Kidney epithelial cell (primary cell): ENCODE results near the gene SYNGR3. TPM values are rescaled to one million over a fixed set of nuclear protein-coding genes. Genes with fewer than 3 reads are reported as not detected.

Experiments used
- DNase-seq: peaks from one replicate; pipeline ENCODE4 v3.0.0-alpha.2; 2010; ENCODE audit warnings: low read depth
- H3K27me3 ChIP-seq: 2 replicates; pipeline ENCODE4 v1.6.0; 2011; ENCODE audit warnings: low read length; ENCODE audit not compliant: control insufficient read depth, insufficient read depth
- H3K36me3 ChIP-seq: 2 replicates; pipeline ENCODE4 v1.5.1; 2011; ENCODE audit warnings: low read length; ENCODE audit not compliant: control insufficient read depth, insufficient read depth
- H3K4me3 ChIP-seq: 2 replicates; pipeline ENCODE4 v1.5.1; 2011; ENCODE audit warnings: low read depth, mild to moderate bottlenecking, control low read depth, low read length
- CTCF ChIP-seq: IDR thresholded peaks from 2 replicates; pipeline ENCODE4 v1.5.1; 2011; ENCODE audit warnings: mild to moderate bottlenecking, moderate library complexity, low read length, control low read depth, inconsistent platforms; ENCODE audit not compliant: insufficient read depth, poor library complexity, severe bottlenecking
- total RNA-seq: library from RNA; depleted of rRNA; stranded (reverse); fragments of >200 nt; gene quantifications from 2 replicates; pipeline ENCODE4 v1.2.3, GENCODE V29; 2015

Gene SYNGR3
- total RNA-seq, 1 donor from 2014 or later, result 11.3 TPM

GRCh38 chr16:2037115-2037514 is 47.3 kb downstream of the SYNGR3 start:
- Histone ChIP-seq H3K4me3 (no peak overlapping the region), H3K36me3 (no peaks in the 10 kb centered on the region), H3K27me3 (no peaks in the 10 kb centered on the region)
- no peak for TF ChIP-seq CTCF
- DNase-seq, result no peak

- Histone ChIP-seq H3K27me3 (no peaks in the 10 kb centered on the region), H3K36me3 (no peaks in the 10 kb centered on the region), H3K4me3 (no peak overlapping the region)
- no peak for TF ChIP-seq CTCF
- no peak for DNase-seq
These were observed 48.0 kb downstream of the SYNGR3 start for GRCh38 chr16:2037647-2038381.

GRCh38 chr16:2038382-2039231 is 48.8 kb downstream of the SYNGR3 start:
- no peak for TF ChIP-seq CTCF
- no peak for DNase-seq
- no peak overlapping the region for H3K4me3 ChIP-seq
- no peaks in the 10 kb centered on the region for H3K36me3 ChIP-seq
- H3K27me3 ChIP-seq, result no peaks in the 10 kb centered on the region

GRCh38 chr16:2039274-2040031 is 49.7 kb downstream of the SYNGR3 start:
- H3K36me3 ChIP-seq, result no peaks in the 10 kb centered on the region
- no peak for TF ChIP-seq CTCF
- DNase-seq, result no peak
- H3K4me3 ChIP-seq, result no peak overlapping the region
- H3K27me3 ChIP-seq, result no peaks in the 10 kb centered on the region

GRCh38 chr16:2040041-2040786 is 50.4 kb downstream of the SYNGR3 start:
- no peaks in the 10 kb centered on the region for H3K27me3 ChIP-seq
- DNase-seq, result no peak
- H3K4me3 ChIP-seq, result no peak overlapping the region
- H3K36me3 ChIP-seq, result no peaks in the 10 kb centered on the region
- TF ChIP-seq CTCF, result no peak
